Esophagus muscularis mucosa (tissue), 4 donors: Measurements from ENCODE around the gene MPST. TPM values are rescaled to one million over a fixed set of nuclear protein-coding genes. Genes with fewer than 3 reads are reported as not detected.

Experiments
- DNase-seq: peaks from one replicate; pipeline ENCODE4 v3.0.0-alpha.2; 2017; ENCODE audit errors: extremely low spot score
- H3K27ac ChIP-seq, 4 donors: fragments of 200-600 bp; sonication (generic); replicated peaks in 1 of 4; 1 replicate in 3 of 4; 2 replicates in 1 of 4; pipeline ENCODE4 v1.5.1; 2016 to 2019; ENCODE audit warnings: mild to moderate bottlenecking in 1 of 4
- H3K27me3 ChIP-seq, 4 donors: fragments of 200-600 bp; sonication (generic); one replicate each; pipeline versions ENCODE4 v1.5.1 to v1.6.0; 2016 to 2019
- H3K36me3 ChIP-seq, 4 donors: fragments of 200-600 bp; sonication (generic); one replicate each; pipeline ENCODE4 v1.5.1; 2016 to 2019
- H3K4me1 ChIP-seq, 4 donors: fragments of 200-600 bp; sonication (generic); one replicate each; pipeline ENCODE4 v1.5.1; 2016 to 2019
- H3K4me3 ChIP-seq, 4 donors: fragments of 200-600 bp; sonication (generic); 1 replicate in 2 of 4; 2 replicates in 2 of 4; pipeline ENCODE4 v1.5.1; 2016 to 2019; ENCODE audit warnings: mild to moderate bottlenecking in 4 of 4, moderate library complexity in 1 of 4
- H3K9me3 ChIP-seq, 4 donors: fragments of 200-600 bp; sonication (generic); 1 replicate in 3 of 4; 2 replicates in 1 of 4; pipeline ENCODE4 v1.5.1; 2016 to 2019
- CTCF ChIP-seq, 3 experiments: fragments of 200-600 bp in 2 of 3; fragments of 450-650 bp in 1 of 3; sonication (generic) in 2 of 3; IDR thresholded peaks; one replicate each; pipeline ENCODE4 v1.5.1; 2017 to 2019; ENCODE audit warnings: antibody characterized with exemption in 3 of 3, mild to moderate bottlenecking in 2 of 3, moderate library complexity in 1 of 3
- EP300 ChIP-seq: sonication (generic); formaldehyde crosslinking; IDR thresholded peaks from one replicate; pipeline ENCODE4 v1.6.1; 2017; ENCODE audit warnings: antibody characterized with exemption
- POLR2A ChIP-seq: fragments of 450-650 bp; IDR thresholded peaks from one replicate; pipeline ENCODE4 v1.6.1; 2017; ENCODE audit warnings: antibody characterized with exemption, moderate library complexity, mild to moderate bottlenecking, low read depth
- POLR2AphosphoS5 ChIP-seq, 2 donors: sonication (generic); formaldehyde crosslinking; IDR thresholded peaks; one replicate each; pipeline ENCODE4 v1.6.1; 2017; ENCODE audit warnings: antibody characterized with exemption in 2 of 2
- WGBS: methylation state at CpG from one replicate; pipeline ENCODE4 v1.1.5; 2018; 5-methylcytosine and 5-hydroxymethylcytosine counted together
- intact Hi-C: fragments of 100-400 bp; cut with DNase I; formaldehyde crosslinking; loops from one replicate; pipeline ENCODE4 v1.15.1; 2023
- total RNA-seq, 4 donors: library from RNA; depleted of rRNA; stranded (reverse); fragments of >200 nt; gene quantifications; one replicate each; pipeline versions ENCODE4 v1.1.0 to v1.2.1, GENCODE V29; 2016

Gene MPST
- total RNA-seq = 100 to 1,000 TPM; 124 to 205 (median 169) TPM

GRCh38 chr22:37019309-37020191 lies at the start of gene MPST, which contains the start of gene TST:
MPST (plus strand) TSS chr22:37019742; CDS start chr22:37019837, 95 bp downstream.
TST (minus strand) TSS chr22:37019447; CDS start chr22:37018732, 715 bp downstream.
- WGBS = 0% methylated on average over 47 of the region's 107 CpGs
- Histone ChIP-seq H3K27ac (peak within 1 kb of the TSS; percentile 89 to 97 (median 94)), H3K4me1 (peaks cover 64 to 82% (median 72%) of the 10 kb centered on the region in 4 donors), H3K4me3 (peak within 1 kb of the TSS; percentile 86 to 98 (median 92)), H3K27me3 (no peaks in the 10 kb centered on the region), H3K36me3 (peaks cover 4 to 35% (median 14%) of the 10 kb centered on the region in 4 donors), H3K9me3 (no peaks in the 10 kb centered on the region)
- TF ChIP-seq POLR2A (no peak), POLR2AphosphoS5 (IDR thresholded peaks at IDR 0.05) (peak in 1 of 2 donors; percentile 73), CTCF (IDR thresholded peaks at IDR 0.05) (peak in 2 of 3 experiments; percentile 45 to 58)
- no peak for DNase-seq
- intact Hi-C loops = no loop called here

- TF ChIP-seq EP300 (no peak), POLR2AphosphoS5 (IDR thresholded peaks at IDR 0.05) (no peak), POLR2A (no peak), CTCF (IDR thresholded peaks at IDR 0.05) (no peak)
- intact Hi-C loops = no loop called here
- Histone ChIP-seq H3K36me3 (no peaks in the 10 kb centered on the region), H3K4me1 (no peaks in the 10 kb centered on the region), H3K27me3 (peaks cover 0 to 10% (median 0%) of the 10 kb centered on the region in 4 donors), H3K4me3 (no peak overlapping the region), H3K9me3 (no peaks in the 10 kb centered on the region), H3K27ac (no peak overlapping the region)
- WGBS = 80% methylated on average over 17 of the region's 19 CpGs
- DNase-seq = no peak
Observed at GRCh38 chr22:36971341-36972125, 48.0 kb upstream of the MPST start.

- WGBS = 90% methylated on average over 4 of the region's 4 CpGs
- H3K27ac ChIP-seq = no peak overlapping the region
- H3K9me3 ChIP-seq = no peaks in the 10 kb centered on the region
- H3K4me3 ChIP-seq = no peak overlapping the region
- no peak for TF ChIP-seq POLR2AphosphoS5 (IDR thresholded peaks at IDR 0.05)
- TF ChIP-seq CTCF (IDR thresholded peaks at IDR 0.05) = no peak
- no peak for TF ChIP-seq EP300
- no peak for TF ChIP-seq POLR2A
- no peak for DNase-seq
- H3K27me3 ChIP-seq = peaks cover 0 to 9% (median 0%) of the 10 kb centered on the region in 4 donors
- intact Hi-C loops = loop anchor here (5.0 kb wide), 1 partner anchor 119 kb away; no protein-coding TSS in a partner anchor
- H3K4me1 ChIP-seq = peaks cover 6 to 11% (median 8%) of the 10 kb centered on the region in 4 donors
- no peaks in the 10 kb centered on the region for H3K36me3 ChIP-seq
Observed at GRCh38 chr22:36976606-36977005, 42.9 kb upstream of the MPST start.

- Histone ChIP-seq H3K4me3 (peak overlapping the region; percentile 46 to 52 (median 50)), H3K4me1 (peaks cover 6 to 11% (median 8%) of the 10 kb centered on the region in 4 donors), H3K36me3 (no peaks in the 10 kb centered on the region), H3K9me3 (no peaks in the 10 kb centered on the region), H3K27me3 (peaks cover 0 to 16% (median 0%) of the 10 kb centered on the region in 4 donors), H3K27ac (no peak overlapping the region)
- TF ChIP-seq CTCF (IDR thresholded peaks at IDR 0.05) (peak in 1 of 3 experiments; percentile 18), POLR2AphosphoS5 (IDR thresholded peaks at IDR 0.05) (no peak)
- intact Hi-C loops = loop anchor here (5.0 kb wide), 1 partner anchor 120 kb away; no protein-coding TSS in a partner anchor
- DNase-seq = no peak
- WGBS = 20% methylated on average over 13 of the region's 13 CpGs
Observed at GRCh38 chr22:36977401-36977861, 42.1 kb upstream of the MPST start.
